Colon (tissue), 2 donors: ENCODE data around the gene MORN3.

Experiments used
- FAIRE-seq: peaks from 2 replicates; lab custom pipeline; 2012; peaks lifted over from hg19 to GRCh38; lab: Jason Lieb, UNC
- donor health status: control.
- donor health status: control.

MORN3 gene

DNA sequence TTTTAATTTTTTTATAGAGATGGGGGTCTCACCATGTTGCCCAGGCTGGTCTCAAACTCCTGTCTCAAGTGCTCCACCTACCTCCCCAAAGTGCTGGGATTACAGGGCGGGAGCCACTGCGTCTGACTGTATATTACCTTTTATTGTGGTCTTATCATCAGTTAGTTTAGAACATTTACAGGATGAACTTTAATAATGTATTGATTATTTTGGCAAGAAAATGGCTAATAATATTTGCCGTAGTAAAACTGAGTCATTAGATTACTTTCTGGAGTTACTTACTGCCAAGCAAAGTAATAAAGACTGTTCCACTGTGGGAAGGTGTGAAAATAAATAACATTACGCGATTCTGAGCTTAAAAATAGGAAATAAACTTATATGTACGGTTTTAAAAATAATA lies 66.7 kb downstream of the MORN3 start:
- FAIRE-seq = no peak

DNA sequence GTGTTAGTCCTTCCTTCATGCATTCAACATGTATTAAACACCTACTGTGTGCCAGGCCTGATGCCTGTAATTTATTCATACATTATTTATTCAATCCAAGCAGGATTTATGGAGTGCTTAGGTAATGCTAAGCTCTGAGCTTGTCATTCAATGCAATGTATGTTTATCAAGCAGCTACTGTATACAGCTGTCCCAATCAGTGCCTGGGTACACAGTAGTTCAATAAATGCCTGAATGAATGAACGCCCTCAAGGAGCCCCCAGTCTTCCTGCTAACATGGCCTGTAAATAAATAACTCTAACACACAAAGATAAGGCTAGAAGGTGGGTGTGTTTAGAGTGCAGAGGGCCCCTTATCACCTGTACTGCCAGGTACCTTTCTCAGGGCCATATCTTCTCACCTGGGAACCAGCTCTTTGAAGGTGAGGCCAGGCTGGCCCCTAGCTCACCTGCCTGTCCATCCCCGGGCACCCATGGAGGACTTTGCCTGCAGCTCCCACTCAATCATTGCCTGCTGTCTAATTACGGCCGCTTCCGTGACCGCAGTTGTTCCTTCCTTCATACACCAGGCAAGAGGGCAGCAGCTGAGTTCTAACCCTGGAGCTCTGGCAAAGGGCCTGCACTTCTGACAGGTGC lies 68.6 kb downstream of the MORN3 start:
- no peak for FAIRE-seq
